Stimulated activated CD8-positive, alpha-beta memory T cell treated with anti-CD3 and anti-CD28 coated beads, Interleukin-2, amount 100 ng/mL, for 1 hour (primary cell): ENCODE results near the gene DMBT1.

Experiments used
- DNase-seq, 2 donors: peaks; one replicate each; pipeline ENCODE4 v3.0.0-alpha.2; 2020; ENCODE audit warnings: low read depth in 2 of 2

DMBT1 gene

DNA sequence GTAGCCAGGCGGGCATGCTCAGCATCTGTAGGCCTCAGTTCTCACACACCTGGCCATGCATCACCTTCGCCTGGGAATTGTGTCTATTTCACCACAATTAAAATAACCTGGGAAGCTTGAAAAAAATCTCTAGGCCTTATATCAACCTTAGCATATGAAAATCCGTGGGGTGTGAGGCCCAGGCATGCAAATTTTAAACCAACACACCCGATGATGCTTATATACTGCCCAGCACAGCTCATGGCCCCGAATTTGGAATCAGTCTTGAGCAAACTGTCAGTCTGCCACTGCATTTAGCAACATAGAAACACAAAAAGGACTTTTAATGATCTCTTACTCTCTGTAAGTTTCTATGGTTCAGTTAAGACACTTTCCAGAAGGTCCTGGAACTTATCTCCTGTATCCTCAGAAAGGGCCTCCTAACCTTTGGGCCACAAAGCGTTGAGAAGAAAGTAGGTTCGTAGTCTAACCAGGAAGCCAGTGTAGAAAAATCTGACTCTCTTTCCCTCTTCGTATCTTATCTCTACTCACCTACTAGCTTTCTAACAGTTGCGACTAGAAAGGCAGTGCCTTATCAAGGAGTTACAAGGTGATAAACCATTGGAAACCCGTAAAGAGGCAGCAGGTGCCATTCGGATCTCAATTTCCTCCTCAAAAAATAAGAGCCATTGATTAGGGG is 12.0 kb upstream of the DMBT1 start:
- DNase-seq: no peak

DNA sequence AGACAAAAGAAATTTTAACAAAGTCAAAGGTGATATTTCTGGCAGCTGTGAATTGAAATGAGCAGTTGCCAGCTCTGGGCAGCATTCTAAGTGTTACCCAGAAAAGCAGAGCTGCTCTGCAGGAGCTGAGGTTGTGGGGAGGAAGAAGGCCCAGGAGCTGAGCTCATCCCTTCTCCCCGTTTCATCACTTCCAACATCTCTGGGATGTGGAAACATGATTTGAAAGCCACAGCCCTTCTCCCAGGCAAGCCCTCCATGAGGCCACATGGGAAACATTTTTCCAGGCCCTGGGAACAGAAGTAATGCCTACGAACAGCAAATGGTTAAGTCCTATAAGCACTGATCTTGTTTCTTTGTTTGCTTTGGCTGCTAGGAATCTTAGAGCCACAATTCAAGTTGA is 10.9 kb upstream of the DMBT1 start:
- DNase-seq: no peak

DNA sequence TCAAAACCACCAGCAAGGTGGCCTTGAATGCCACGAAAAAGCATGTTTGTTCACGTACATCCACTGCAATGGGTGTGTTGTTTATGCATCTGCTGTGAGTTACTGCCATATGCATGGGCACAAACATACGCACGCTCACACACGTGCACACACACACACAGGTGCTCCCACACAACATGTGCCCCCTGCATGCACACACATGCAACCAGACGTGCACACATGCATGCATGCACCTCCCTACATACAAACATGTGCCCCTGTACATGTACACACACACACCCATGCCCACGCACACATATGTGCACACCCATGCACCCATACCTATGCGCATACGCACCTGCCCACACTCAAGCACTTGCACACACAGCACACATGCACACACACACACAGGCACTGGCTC is 10.1 kb upstream of the DMBT1 start:
- no peak for DNase-seq

DNA sequence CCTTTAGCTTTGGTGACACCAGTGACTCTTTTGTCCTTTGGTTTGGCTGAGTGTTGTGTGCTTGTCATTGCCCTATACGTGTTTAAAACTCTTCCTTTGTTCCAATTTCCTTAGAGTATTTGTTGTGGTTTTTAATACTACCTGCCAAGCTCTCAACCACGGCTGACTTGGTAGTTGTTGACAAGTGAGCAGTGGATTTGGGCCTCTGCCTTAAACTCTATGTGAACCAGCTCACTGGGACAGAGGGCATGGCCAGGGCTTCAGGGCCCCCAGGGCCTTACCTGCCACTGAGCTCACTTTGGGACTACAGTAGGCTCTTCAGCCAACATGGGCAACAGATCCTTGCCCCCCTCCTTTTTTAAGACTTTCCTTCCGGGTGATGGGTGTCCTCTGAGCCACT is 9.6 kb upstream of the DMBT1 start:
- DNase-seq: no peak

DNA sequence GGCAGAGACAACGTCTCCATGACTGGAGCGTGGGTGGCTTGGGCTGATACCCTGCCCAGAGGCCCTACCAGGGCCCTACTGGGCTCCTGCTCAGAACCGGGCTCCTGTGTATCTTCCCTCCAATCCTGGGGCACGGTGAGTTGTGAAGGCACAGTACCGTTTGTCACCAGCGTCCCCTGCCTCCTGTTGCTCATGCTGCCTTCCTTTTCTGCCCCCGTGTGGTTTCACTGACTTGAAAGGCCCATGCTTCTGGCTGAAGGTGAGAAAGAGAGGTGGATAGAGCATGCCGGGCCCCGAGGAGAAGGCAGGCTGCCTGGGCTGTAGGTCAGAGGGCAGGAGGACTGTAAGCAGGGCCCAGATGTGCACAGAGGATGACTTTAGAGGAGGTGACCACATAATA is 9.1 kb upstream of the DMBT1 start:
- no peak for DNase-seq

DNA sequence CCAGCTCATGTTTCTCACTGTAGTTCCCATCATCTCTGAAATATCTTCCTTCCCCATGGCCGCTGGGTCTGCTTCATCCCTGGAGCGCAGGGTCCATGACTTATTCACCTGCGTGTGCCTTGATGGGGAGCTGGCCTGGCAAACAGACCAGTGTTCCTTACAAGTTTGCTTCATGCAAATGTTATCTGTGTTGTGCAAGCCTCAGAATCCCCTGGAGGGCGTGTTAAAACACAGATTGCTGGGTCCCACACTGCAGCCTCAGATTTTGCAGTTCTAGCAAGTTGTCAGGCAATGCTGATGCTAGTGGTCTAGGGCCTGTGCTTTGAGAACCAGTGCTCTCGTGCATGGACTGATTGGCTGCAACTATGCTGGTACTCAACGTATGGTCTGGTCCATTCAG is 7.2 kb upstream of the DMBT1 start:
- no peak for DNase-seq

DNA sequence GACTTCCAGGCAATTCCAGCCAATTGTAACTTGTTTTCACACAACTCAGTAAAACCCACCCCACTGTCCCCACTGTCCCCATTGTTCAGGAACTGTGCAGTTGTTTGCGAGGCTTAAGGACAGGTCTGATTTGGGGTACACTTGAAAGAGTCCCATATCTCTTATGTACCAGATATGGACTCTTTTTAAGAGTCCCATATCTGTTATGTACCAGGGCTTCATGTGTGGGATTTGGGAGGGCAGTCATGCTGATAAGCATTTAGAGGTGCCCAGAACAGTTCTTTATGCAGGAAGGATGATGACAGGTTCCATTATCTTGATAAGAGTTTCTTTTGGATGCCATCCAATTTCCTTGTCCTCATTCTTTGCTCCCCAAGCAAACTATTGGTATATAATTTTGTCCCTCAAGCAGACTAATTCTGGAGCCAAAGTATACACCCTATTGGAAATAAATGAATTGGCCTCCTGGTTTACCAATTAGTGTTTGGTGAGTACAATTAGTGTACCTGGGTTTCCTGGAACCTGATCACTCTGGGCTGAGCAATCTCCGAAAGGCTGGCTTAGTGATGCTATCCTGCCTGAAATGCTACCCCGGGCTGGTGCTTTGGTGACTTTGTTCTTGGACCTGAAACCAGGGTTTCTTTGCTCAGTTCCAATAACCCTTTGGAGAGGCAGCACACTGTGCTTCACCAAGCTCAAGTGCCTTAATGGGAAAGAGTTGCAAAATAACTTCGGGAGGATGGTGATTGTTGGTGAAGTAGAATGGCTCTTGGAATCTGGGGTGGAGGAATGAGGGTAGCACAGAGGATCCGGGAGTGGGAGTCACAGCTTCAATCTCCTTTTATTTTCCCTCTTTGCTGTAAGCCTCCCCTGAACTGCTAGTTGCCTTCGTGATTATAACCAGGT is 6.2 kb upstream of the DMBT1 start:
- DNase-seq: no peak

DNA sequence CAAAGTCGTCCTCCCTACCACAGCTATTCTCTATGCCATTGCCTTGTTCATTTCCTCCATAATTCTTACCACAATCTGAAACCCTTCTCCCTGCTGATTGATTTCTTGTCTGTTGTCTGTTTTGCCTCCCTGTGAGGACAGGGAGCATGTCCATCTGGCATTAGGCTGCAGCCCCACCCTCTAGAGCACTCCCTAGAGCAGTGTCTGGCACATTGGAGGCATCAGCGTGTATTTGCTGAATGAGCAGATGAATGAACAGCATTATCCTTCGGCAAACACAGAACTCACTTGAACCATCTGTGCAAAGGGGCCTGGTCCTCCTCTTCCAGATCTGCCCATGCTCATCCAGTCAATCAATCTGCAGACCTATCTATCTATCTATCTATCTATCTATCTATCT is 5.1 kb upstream of the DMBT1 start:
- DNase-seq: no peak

DNA sequence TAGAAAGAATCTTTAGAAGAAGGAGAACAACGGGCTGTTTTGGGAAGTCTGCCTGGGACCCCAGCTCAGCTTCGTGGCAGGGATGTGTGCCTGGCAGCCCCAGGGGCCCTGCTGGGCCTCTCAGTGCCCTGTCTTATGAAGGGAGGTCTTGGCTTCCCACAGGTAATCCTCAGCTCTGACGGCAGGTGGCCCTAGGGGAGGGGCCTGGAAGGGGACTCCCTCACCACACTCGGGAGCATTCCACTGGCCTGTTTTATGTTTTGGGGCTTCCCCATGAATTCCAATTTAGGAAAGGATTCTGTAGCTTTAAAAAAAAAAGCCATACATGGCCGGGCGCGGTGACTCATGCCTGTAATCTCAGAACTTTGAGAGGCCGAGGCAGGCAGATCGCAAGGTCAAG is 3.0 kb upstream of the DMBT1 start:
- DNase-seq: no peak

DNA sequence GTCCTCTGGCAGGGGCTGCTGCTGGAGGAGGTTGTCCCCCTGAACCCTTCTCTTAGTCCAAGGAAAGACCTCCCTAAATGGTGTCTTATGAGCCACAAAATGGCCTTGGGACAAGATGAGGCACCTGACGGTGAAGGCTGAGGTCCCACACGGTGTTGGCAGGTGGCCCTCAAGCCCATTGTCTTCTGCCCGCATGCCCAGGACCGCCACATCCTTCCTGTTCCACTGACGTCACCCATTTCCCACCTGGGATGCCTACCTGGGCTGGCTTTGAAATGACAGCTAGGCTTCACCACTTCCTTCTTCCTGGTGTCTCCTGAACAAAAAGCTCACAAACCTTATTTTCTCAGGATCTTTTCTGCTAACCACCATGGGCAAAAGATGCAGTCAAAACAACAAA is 2.1 kb upstream of the DMBT1 start:
- no peak for DNase-seq

DNA sequence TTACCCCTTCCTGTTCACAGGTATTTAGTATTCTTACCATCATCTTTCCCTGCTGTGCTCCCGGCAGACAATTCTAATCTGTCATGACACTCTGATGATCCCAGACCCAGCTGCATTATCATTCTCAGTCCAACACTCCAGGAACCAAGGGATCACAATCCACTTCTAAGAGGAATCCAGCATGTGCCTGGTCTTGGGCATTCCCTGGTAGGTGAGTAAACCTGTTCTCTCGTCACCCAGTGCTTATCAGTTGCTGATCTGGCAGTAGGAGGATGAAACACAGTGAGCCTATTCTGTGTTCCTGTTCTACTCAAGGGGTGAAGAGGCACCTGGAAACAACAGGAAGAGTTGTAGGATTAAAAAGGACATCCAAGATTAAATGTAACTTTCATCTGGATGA is 1.3 kb upstream of the DMBT1 start:
- DNase-seq: no peak

DNA sequence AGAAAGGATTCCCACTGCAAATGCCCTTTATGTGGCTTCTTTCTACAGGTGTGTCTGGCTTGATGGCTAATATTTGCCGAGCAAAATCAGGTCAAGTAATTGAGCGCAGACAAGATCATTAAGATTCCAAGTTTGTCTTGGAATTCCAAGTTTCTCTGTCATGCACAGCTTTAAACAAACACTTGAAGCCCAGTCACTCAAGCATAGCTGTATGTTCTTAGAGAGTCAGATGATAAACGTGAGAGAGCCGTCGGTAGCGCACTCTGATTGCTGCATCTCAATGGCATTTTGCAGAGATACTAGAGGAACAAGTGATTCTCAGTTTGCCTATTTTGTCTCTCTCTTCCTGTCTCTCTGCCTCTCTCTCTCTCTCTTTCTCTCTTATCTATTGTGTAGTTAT is 658 bp downstream of the DMBT1 start:
- DNase-seq: no peak

DNA sequence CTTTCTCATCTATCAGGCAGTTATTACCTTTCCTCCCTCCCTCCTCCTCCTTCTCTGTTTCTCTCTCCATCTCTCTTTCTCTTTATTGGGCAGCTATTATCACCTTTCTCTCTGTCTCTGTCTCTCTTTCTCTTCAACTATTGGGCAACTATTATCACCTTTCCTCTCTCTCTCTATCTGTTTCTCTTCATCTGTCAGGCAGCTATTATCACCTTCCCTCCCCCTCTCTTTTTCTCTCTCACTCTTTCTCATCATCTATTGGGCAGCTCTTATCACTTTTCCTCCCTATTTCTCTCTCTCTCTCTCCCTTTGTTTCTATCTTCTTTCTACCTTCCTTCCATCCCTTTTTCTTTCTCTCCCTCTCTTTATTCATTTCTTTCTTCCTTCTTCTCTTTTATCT is 1.2 kb downstream of the DMBT1 start:
- no peak for DNase-seq

DNA sequence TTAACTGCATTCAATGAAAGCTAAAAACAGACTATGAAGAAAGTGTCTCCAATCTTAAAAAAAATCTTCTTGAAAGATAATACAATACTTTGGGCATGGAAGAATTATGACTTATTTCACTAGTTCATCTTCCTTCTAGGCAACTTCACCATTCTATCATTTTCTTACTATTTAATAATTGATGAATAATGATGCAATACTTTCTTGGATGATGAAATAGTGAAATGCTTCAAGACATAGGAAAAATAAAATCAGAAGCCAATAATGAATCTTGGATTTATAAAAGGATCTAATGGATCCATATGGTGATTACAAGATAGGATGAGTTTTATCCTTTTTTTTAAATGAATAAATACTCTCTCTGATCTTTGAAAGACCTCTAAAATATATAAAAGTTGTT is 4.4 kb downstream of the DMBT1 start:
- DNase-seq: no peak

DNA sequence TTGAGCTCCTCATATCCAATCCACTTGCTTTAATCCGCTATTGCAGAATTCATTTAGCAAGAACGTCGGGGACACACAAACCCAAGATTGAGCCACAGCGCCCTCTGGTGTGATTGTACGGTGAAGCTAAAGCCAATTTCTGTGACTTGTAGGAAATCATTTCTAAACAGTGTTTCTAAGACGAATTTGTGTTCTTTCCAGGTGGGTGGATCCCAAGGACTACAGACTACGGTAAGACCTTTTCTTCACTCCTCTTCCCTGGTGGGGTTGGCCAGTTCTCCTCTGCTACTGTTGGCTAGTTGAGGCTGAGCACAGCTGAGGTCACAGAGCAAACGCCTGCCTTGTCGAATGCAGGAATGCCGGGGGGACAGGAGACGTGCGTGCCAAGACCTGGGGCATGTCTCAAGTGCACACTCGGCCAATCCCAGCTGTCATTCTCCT is 5.2 kb downstream of the DMBT1 start:
- peak; percentile 41 to 56 for DNase-seq

DNA sequence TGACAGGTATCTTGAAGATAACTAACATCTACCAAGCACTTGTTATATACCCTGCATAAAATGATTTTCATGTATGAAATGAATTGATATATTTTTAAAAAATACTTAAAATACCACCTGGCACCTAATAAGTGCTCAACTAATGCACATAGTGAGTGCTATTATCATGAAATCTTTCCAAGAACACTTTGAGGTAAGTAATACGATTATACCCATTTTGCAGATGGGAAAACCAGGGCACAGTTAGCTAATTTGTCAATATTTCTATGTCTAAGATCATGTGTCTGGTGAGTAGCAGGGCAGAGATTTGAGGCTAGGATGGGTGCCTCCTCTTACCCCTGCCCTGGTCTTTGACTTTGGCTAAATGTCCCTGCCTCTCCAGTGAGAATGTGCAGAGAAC is 6.1 kb downstream of the DMBT1 start:
- DNase-seq: no peak

DNA sequence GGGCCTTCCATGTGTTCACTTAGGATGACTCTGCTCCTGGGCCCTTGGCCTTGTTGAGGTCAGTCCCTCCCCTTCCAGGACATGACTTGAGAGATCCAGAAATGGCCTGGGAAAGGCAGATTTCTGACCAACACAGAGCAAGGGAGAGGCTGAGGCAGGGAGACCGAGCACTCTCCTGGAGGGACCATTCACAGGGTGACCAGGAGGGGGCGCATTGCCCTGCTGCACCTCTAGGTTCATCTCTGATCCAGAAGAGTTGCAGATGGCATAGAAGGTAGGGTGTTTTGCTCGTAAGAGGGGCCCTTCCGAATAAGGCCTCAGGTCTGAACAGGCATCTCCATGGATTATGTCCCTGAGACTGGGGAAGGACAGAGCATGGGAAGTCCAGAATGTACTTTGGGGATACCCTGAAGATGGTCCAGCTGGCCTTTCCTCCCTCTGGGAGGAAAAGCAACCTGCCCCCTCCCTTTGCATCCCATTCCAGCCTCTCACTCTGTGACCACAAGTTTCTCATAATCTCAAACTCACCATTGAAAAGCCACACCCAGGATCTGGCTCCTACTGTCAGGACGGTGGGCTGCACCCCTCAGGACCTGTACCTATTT is 6.6 kb downstream of the DMBT1 start:
- DNase-seq: no peak

DNA sequence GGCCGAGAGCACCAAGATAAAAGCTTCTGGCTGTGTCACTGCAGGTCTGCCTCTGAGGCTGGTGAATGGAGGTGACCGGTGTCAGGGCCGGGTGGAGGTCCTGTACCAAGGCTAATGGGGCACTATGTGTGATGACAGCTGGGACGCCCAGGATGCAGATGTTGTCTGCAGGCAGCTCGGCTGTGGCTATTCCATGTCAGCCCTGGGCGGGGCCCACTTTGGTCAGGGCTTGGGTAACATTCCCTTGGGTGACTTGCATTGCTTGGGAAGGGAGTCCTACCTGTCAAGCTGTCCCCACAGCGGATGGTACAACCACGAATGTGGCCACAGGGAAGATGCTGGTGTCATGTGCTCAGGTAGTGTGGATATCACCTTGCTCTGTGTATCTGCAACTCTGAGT is 8.0 kb downstream of the DMBT1 start:
- no peak for DNase-seq

DNA sequence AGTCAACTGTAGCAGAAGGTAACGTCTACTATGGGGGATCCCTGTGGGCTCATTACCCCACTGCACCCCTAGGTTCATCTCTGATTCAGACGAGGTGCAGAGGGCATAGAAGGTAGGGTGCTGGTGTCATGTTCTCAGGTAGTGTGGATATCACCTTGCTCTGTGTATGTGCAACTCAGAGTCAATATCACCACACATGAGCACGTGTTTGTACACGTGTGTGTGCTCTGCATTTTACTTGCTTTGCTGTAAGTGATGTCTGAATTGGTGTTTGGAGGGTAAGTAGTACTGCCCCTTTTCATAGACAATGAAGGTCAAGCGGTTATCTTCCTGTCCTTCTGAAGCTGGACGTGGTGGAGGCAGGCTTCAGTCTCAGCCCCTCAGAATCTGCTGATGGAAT is 10.4 kb downstream of the DMBT1 start:
- no peak for DNase-seq

DNA sequence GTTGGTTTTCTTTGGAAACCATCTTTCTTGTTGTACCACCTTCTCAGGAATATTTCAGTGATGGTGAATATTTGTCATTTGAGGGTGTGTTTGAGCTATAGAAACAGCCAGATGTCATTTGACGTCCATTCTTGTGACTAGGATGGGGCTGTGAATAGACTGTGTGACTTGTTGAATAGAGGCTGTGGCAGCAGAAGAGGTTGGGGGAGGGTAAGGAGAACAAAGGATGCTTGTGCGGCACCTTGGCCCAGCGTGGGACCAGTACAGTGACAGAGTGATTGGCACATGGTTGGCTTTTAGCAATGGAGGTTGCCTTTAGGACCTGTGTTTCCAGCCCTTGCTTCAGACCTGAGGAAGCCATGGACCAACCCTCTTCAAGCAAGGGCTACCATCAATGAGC is 11.3 kb downstream of the DMBT1 start:
- no peak for DNase-seq

DNA sequence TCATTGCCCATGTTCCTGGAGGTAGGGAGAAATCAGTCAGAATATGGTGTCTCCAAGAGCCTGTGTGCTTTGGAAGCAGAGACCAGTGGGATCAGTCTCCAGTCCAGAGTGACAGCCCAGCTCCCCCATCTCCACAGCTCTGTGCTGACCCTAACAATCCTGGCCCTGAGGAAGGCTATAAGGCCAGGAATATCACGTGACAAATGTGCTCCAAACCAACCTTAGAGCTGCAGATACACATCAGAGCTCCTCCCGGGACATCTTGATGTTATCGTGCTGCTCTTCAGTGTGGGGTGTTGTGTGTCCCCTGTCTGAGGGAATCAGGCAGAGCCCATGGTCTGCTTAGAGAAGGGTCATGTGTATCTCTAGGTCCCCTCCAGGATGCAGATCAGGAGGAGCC is 15.2 kb downstream of the DMBT1 start:
- DNase-seq: no peak

DNA sequence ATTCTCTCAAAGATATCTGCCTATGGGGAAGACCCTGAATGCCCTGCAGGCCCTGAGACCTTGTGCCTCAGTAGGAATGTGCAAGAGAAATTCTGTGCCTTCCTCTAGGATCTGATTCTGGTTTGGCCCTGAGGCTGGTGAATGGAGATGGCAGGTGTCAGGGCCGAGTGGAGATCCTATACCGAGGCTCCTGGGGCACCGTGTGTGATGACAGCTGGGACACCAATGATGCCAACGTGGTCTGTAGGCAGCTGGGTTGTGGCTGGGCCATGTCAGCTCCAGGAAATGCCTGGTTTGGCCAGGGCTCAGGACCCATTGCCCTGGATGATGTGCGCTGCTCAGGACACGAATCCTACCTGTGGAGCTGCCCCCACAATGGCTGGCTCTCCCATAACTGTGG is 15.7 kb downstream of the DMBT1 start:
- no peak for DNase-seq

DNA sequence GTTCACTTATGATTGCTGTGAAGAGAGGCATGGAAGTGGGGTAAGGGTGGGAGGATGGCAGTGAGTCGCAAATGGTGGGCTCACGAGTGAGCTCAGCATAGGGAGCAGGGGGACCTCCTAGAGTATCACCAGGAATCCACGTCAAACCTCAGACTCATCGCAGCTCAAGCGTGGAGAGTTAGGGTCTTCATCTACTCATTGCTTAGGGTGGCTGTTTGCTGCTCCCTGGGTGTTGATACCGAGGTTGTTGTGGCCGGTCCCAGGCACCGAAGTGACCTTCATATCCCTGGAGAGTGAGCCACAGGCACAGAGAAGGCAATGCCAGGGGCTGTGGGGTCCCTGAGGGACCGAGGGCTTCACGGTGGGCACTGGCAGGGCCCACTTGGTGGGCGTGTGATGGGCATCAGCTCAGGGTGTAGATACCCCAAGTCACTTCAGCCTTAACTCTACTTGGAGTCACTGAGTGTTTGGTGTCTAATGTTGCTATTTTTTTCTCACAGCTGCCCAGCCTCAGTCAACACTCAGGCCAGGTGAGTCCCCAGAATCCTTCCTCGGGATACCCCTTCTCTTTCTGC is 16.8 kb downstream of the DMBT1 start:
- DNase-seq: no peak
